Measurements from ENCODE around the gene SHISA6. TPM values are rescaled to one million over a fixed set of nuclear protein-coding genes. Genes with fewer than 3 reads are reported as not detected.

Gene SHISA6
- total and polyA plus RNA-seq, 4 donors: not detected

DNA sequence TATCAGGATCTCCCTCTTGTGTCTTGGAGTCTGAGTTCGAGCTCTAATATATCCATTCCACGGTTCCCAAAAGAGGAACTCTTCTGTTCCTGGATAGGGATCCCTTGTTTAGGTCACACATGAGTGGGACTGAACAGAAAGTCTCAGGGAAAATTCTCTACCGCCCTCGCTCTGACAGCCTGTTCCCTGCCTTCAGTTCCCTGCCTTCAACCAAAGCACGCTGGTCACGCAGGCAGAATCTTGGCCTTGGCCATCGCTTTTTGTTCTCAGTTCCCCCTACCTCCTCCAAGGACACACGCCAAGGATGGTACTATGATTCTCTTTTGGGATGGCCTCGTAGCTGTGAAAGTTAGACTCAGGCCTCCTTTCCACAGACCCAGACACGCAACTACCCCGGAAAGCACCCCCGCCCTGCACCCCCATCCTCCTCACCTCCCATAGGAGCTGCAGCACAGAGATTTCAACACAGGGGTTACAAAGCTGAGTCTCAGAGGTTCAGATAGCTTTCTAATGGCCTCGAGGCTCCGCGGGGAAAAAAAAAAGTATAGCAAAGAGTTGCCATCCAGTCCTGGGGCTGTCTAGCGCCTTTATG, 1.5 kb upstream of the SHISA6 start:
- H3K9me3 ChIP-seq (ENCODE audit: control insufficient read depth in 4 of 4, low read length in 3 of 4): peaks cover 0 to 2% (median 0%) of the 10 kb centered on the region in 4 donors
- H3K27ac ChIP-seq (ENCODE audit: low read depth in 1 of 2, low read length in 2 of 2): no peak overlapping the region
- H3K4me3 ChIP-seq (ENCODE audit: low read depth in 1 of 3, low read length in 3 of 3): no peak overlapping the region
- TF ChIP-seq MAX (IDR thresholded peaks at IDR 0.05): no peak
- TF ChIP-seq YY1 (IDR thresholded peaks at IDR 0.05): no peak
- TF ChIP-seq, protein P1, sequence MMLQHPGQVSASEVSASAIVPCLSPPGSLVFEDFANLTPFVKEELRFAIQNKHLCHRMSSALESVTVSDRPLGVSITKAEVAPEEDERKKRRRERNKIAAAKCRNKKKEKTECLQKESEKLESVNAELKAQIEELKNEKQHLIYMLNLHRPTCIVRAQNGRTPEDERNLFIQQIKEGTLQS (IDR thresholded peaks at IDR 0.05): no peak
- no peak for TF ChIP-seq SP1 (IDR thresholded peaks at IDR 0.05)
- TF ChIP-seq HNF4G (IDR thresholded peaks at IDR 0.05): no peak
- TF ChIP-seq CTCF (IDR thresholded peaks at IDR 0.05; ENCODE audit: low read depth, low read length, missing input control): no peak
- TF ChIP-seq NR2F2 (IDR thresholded peaks at IDR 0.05): no peak
- no peak for TF ChIP-seq ZBTB33 (IDR thresholded peaks at IDR 0.05)
- no peak for TF ChIP-seq JUND (IDR thresholded peaks at IDR 0.05)
- no peak for TF ChIP-seq EGR1 (IDR thresholded peaks at IDR 0.05; ENCODE audit: low read depth in 2 of 2)
- no peak for TF ChIP-seq RXRA (IDR thresholded peaks at IDR 0.05)
- TF ChIP-seq HNF4A (conservative IDR thresholded peaks at IDR 0.05): no peak
- peaks cover 4 to 23% (median 5%) of the 10 kb centered on the region in 4 donors for H3K27me3 ChIP-seq (ENCODE audit: control insufficient read depth in 4 of 4, insufficient read depth in 4 of 4, low read length in 3 of 4)
- DNase-seq (ENCODE audit: low spot score): no peak
- 19% methylated on average over 16 of the region's 16 CpGs for WGBS
- no peak overlapping the region for H3K9ac ChIP-seq (ENCODE audit: low read depth in 1 of 2, low read length in 2 of 2)
- peaks cover 0 to 13% (median 3%) of the 10 kb centered on the region in 4 donors for H3K4me1 ChIP-seq (ENCODE audit: control insufficient read depth in 4 of 4, insufficient read depth in 4 of 4, low read length in 3 of 4)
- no peaks in the 10 kb centered on the region for H3K36me3 ChIP-seq (ENCODE audit: control insufficient read depth in 4 of 4, insufficient read depth in 3 of 4, low read depth in 1 of 4, low read length in 3 of 4)

DNA sequence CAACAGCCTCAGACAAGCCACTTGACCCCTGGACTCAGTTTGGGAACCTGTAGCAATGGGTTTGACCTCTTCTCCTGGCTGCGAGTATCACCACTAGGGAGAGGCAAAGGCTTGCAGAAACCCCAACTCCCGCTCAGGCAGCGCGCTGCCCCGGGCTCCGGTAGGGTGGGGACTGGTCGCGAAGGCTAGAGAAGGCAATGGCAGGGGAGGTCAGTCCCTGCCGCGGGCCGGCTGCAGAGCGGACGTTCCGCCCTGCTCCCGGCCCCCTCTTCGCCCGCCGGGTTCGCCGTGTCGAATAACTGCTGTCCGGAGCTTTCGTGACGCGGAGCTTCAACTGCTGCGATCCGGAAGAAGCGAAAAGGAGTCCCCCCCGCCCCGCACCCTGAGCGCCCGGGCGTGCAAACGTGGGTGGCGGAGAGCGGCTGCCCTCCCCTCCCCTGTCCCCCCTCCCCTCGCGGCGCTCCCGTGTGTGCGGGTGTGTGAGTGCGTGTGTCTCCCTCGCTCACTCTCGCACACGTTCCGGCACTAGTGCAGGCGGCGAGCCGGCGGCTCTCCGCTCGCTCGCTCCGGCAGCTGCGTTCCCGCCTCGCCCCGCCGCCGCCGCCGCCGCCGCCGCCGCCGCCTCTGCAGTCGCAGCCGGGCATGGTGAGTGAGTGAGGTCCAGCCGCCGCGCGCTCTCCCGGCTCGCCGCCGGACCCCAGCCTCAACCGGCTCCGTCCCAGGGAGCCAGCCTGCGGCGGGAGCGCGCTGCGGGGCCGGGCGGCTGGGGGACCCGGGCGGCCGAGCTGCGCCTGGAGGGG, 772 bp upstream of the SHISA6 start:
- WGBS: 2% methylated on average over 90 of the region's 90 CpGs

More for the DNA sequence above, 772 bp upstream of the SHISA6 start:
- peak overlapping the region in 1 of 3 donors; percentile 30 for H3K4me3 ChIP-seq (ENCODE audit: low read depth in 1 of 3, low read length in 3 of 3)
- H3K36me3 ChIP-seq (ENCODE audit: control insufficient read depth in 4 of 4, insufficient read depth in 3 of 4, low read depth in 1 of 4, low read length in 3 of 4): no peaks in the 10 kb centered on the region
- no peak overlapping the region for H3K27ac ChIP-seq (ENCODE audit: low read depth in 1 of 2, low read length in 2 of 2)
- peaks cover 0 to 13% (median 3%) of the 10 kb centered on the region in 4 donors for H3K4me1 ChIP-seq (ENCODE audit: control insufficient read depth in 4 of 4, insufficient read depth in 4 of 4, low read length in 3 of 4)
- H3K9ac ChIP-seq (ENCODE audit: low read depth in 1 of 2, low read length in 2 of 2): no peak overlapping the region
- TF ChIP-seq JUND (IDR thresholded peaks at IDR 0.05) (no peak), GABPA (IDR thresholded peaks at IDR 0.05 in 1 of 2, conservative IDR thresholded peaks at IDR 0.05 in 1 of 2) (no peak), CTCF (IDR thresholded peaks at IDR 0.05; ENCODE audit: low read depth, low read length, missing input control) (no peak), RXRA (IDR thresholded peaks at IDR 0.05) (no peak), REST (IDR thresholded peaks at IDR 0.05) (no peak), YY1 (IDR thresholded peaks at IDR 0.05) (no peak), HNF4A (conservative IDR thresholded peaks at IDR 0.05) (no peak), HNF4G (IDR thresholded peaks at IDR 0.05) (no peak), FOXA1 (IDR thresholded peaks at IDR 0.05) (no peak), TAF1 (conservative IDR thresholded peaks at IDR 0.05) (no peak), EGR1 (IDR thresholded peaks at IDR 0.05; ENCODE audit: low read depth in 2 of 2) (no peak), FOXA2 (IDR thresholded peaks at IDR 0.05) (no peak), MAX (IDR thresholded peaks at IDR 0.05) (no peak), RAD21 (IDR thresholded peaks at IDR 0.05) (no peak), SP1 (IDR thresholded peaks at IDR 0.05) (no peak), NR2F2 (IDR thresholded peaks at IDR 0.05) (no peak)
- TF ChIP-seq, protein P1 (IDR thresholded peaks at IDR 0.05): no peak
- peaks cover 4 to 23% (median 8%) of the 10 kb centered on the region in 4 donors for H3K27me3 ChIP-seq (ENCODE audit: control insufficient read depth in 4 of 4, insufficient read depth in 4 of 4, low read length in 3 of 4)
- H3K9me3 ChIP-seq (ENCODE audit: control insufficient read depth in 4 of 4, low read length in 3 of 4): no peaks in the 10 kb centered on the region
- no peak for DNase-seq (ENCODE audit: low spot score)

All from liver (tissue), 9 donors.